ENCODE measurements around the gene ABHD12.

The ABHD12 gene

DNA sequence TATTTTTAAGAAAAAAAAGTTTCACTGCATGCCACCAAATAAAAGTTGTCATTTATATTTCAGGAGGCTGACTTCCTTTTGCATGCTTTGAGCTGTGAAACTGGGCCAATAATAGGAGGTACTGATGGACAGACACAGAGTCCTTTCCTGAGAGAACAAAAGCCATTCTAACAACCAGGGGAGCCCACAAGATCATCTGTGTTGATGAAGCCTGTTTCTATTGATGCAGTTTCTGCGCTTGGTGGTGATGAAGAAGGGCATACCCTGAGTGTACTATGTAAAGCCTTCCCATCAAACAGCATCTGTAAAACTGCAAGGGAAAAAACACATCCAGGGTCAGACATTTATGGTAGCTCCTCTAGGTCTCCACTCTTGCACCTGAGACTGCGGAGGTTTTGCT, 34.8 kb downstream of the ABHD12 start:
- no peak overlapping the region for H2BK15ac ChIP-seq (replicated peaks; ENCODE audit: low read depth)
- H3K79me2 ChIP-seq (ENCODE audit: control insufficient read depth, insufficient read depth, low read length), result peaks cover 15% of the 10 kb centered on the region
- H4K5ac ChIP-seq (ENCODE audit: low read length), result no peak overlapping the region
- no peak overlapping the region for H2BK120ac ChIP-seq (ENCODE audit: low read depth, low read length)
- no peaks in the 10 kb centered on the region for H3K36me3 ChIP-seq (ENCODE audit: control insufficient read depth, insufficient read depth, low read length)
- H3K27me3 ChIP-seq (ENCODE audit: insufficient read depth, low read length, poor library complexity), result no peaks in the 10 kb centered on the region
- no peak overlapping the region for H3K4ac ChIP-seq (ENCODE audit: low read depth, low read length)
- H4K8ac ChIP-seq (ENCODE audit: low read depth, low read length), result no peak overlapping the region
- no peak overlapping the region for H3K56ac ChIP-seq (ENCODE audit: low read length)
- H3K23ac ChIP-seq (ENCODE audit: low read length), result no peak overlapping the region
- no peak overlapping the region for H3K27ac ChIP-seq (ENCODE audit: low read depth, low read length)
- H3K18ac ChIP-seq (ENCODE audit: low read length), result no peak overlapping the region
- peaks cover 2% of the 10 kb centered on the region for H3K4me1 ChIP-seq (ENCODE audit: control insufficient read depth, low read depth, low read length)
- H2AK5ac ChIP-seq (ENCODE audit: low read length), result no peak overlapping the region
- H3K4me2 ChIP-seq (ENCODE audit: low read length), result no peak overlapping the region
- H3K4me3 ChIP-seq (ENCODE audit: low read length), result no peak overlapping the region
- no peak for DNase-seq
- H3K79me1 ChIP-seq (ENCODE audit: low read length), result peaks cover 19% of the 10 kb centered on the region
- WGBS (ENCODE audit: extremely low coverage, insufficient coverage, low lambda C conversion rate), result no CpG with 5 or more reads among the region's 2 CpGs
- H3K9ac ChIP-seq (ENCODE audit: low read length), result no peak overlapping the region
- no peak overlapping the region for H2BK5ac ChIP-seq (ENCODE audit: low read length)

DNA sequence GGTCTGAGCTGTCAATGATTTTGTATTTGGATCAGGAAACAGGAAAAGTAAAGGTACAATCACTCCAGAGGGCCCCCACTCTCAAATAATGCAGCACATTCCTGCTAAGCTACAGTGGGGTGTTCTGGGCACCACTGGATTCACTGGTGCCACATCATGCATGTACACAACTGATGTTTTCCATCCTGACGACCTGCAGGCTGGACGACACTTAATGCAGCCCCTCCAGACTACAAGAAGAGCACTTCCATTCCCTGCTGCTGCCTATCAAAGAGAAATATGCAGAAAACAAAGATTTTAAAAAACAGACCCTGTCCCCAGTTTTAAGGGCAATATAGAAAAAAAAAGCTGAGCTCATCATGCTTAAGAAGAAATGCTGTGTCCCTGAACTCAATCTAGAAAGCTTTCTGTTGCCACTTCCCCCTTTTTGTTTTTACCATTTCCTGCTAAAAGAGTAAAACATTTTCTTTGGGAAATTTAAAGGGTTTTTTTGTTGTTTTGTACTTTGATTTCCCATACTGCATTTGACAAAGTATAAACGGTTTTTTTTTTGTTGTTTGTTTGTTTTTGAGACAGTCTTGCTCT, 35.5 kb downstream of the ABHD12 start:
- no peak overlapping the region for H3K18ac ChIP-seq (ENCODE audit: low read length)
- no peak overlapping the region for H3K23ac ChIP-seq (ENCODE audit: low read length)
- H2AK5ac ChIP-seq (ENCODE audit: low read length), result no peak overlapping the region
- no peak overlapping the region for H4K5ac ChIP-seq (ENCODE audit: low read length)
- H2BK15ac ChIP-seq (replicated peaks; ENCODE audit: low read depth), result no peak overlapping the region
- no peak overlapping the region for H3K27ac ChIP-seq (ENCODE audit: low read depth, low read length)
- no peaks in the 10 kb centered on the region for H3K36me3 ChIP-seq (ENCODE audit: control insufficient read depth, insufficient read depth, low read length)
- no peak overlapping the region for H2BK120ac ChIP-seq (ENCODE audit: low read depth, low read length)
- peaks cover 2% of the 10 kb centered on the region for H3K4me1 ChIP-seq (ENCODE audit: control insufficient read depth, low read depth, low read length)
- H3K27me3 ChIP-seq (ENCODE audit: insufficient read depth, low read length, poor library complexity), result no peaks in the 10 kb centered on the region
- H3K4me3 ChIP-seq (ENCODE audit: low read length), result no peak overlapping the region
- no peak overlapping the region for H2BK5ac ChIP-seq (ENCODE audit: low read length)
- no peak overlapping the region for H4K8ac ChIP-seq (ENCODE audit: low read depth, low read length)
- no peak overlapping the region for H3K9ac ChIP-seq (ENCODE audit: low read length)
- no peak overlapping the region for H3K56ac ChIP-seq (ENCODE audit: low read length)
- no peak overlapping the region for H3K4ac ChIP-seq (ENCODE audit: low read depth, low read length)
- peaks cover 19% of the 10 kb centered on the region for H3K79me1 ChIP-seq (ENCODE audit: low read length)
- DNase-seq, result no peak
- no CpG with 5 or more reads among the region's 3 CpGs for WGBS (ENCODE audit: extremely low coverage, insufficient coverage, low lambda C conversion rate)
- peaks cover 15% of the 10 kb centered on the region for H3K79me2 ChIP-seq (ENCODE audit: control insufficient read depth, insufficient read depth, low read length)
- H3K4me2 ChIP-seq (ENCODE audit: low read length), result no peak overlapping the region

DNA sequence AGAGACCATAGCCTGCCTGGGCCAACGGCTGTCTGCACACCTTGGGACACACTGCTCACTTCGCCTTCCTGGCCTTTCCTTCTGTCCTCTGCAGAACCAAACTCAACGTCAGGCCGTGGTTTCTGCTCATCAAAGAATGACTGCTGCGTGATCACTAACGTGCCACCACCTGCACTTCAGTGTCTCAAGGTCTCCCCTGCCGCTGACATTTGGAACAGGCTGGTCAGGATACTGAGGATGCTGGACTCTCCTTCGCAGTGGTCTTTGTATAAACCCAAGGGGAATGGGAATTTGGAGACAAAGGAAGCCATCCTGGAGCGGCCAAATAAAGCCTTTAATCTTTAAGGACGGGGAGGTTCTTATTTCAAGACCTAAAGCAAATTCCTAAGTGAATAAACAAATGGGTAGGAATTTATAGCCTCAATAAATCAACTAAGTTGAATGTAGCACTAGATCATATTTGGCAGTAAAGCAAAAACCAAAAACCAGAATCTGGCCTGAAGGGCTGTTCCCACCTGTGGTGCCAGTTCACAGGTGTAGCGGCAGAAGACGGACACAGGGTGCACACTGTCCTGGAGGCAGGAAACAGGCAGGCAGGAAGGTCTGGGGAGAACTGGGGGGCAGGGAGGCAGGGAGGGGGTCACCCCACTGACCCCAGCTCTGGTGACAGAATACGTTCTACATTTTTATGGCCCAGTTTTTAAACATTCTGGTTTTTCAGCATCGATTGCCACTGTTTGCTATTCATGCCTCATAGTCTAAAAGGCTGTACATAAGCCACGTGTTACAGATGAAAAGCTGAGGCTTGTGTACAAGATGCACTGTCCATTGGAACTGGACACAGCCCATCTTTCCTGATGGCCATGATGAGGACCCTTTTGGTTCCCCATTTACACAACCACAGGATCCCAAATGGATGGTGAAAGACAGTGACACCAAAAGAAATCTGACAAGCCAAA, 36.6 kb downstream of the ABHD12 start:
- Histone ChIP-seq H3K4ac (ENCODE audit: low read depth, low read length) (no peak overlapping the region), H3K79me1 (ENCODE audit: low read length) (peaks cover 19% of the 10 kb centered on the region), H3K4me1 (ENCODE audit: control insufficient read depth, low read depth, low read length) (peaks cover 2% of the 10 kb centered on the region), H3K79me2 (ENCODE audit: control insufficient read depth, insufficient read depth, low read length) (peaks cover 15% of the 10 kb centered on the region), H3K23ac (ENCODE audit: low read length) (no peak overlapping the region), H4K8ac (ENCODE audit: low read depth, low read length) (no peak overlapping the region), H2BK120ac (ENCODE audit: low read depth, low read length) (no peak overlapping the region), H3K27ac (ENCODE audit: low read depth, low read length) (no peak overlapping the region), H3K56ac (ENCODE audit: low read length) (no peak overlapping the region), H3K4me3 (ENCODE audit: low read length) (no peak overlapping the region), H2AK5ac (ENCODE audit: low read length) (no peak overlapping the region), H3K9ac (ENCODE audit: low read length) (no peak overlapping the region), H3K27me3 (ENCODE audit: insufficient read depth, low read length, poor library complexity) (no peaks in the 10 kb centered on the region), H2BK15ac (replicated peaks; ENCODE audit: low read depth) (no peak overlapping the region), H4K5ac (ENCODE audit: low read length) (no peak overlapping the region), H3K4me2 (ENCODE audit: low read length) (no peak overlapping the region), H2BK5ac (ENCODE audit: low read length) (no peak overlapping the region), H3K36me3 (ENCODE audit: control insufficient read depth, insufficient read depth, low read length) (no peaks in the 10 kb centered on the region), H3K18ac (ENCODE audit: low read length) (no peak overlapping the region)
- no CpG with 5 or more reads among the region's 15 CpGs for WGBS (ENCODE audit: extremely low coverage, insufficient coverage, low lambda C conversion rate)
- no peak for DNase-seq

DNA sequence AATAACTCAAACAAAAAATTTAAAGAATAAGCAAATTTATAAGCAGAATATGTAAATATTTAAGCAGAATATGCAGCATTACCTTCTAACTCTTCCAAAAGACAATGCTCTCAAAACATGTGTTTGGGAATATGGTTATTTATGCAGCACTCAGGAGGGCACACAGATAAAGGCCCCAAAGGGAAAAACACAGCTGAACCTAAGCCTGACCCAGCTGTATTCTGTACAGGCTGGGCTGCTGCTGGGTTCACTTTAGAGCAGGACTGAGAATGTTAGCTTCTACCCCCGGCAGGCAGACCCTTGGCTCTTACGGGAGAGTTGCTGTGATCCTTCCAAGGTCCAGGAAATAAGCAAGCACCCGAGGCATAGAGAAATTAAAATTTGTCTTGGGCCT, 37.3 kb downstream of the ABHD12 start:
- Histone ChIP-seq H3K56ac (ENCODE audit: low read length) (no peak overlapping the region), H3K4me2 (ENCODE audit: low read length) (no peak overlapping the region), H2BK5ac (ENCODE audit: low read length) (no peak overlapping the region), H3K4me3 (ENCODE audit: low read length) (no peak overlapping the region), H3K36me3 (ENCODE audit: control insufficient read depth, insufficient read depth, low read length) (no peaks in the 10 kb centered on the region), H4K8ac (ENCODE audit: low read depth, low read length) (no peak overlapping the region), H3K79me2 (ENCODE audit: control insufficient read depth, insufficient read depth, low read length) (peaks cover 14% of the 10 kb centered on the region), H3K27me3 (ENCODE audit: insufficient read depth, low read length, poor library complexity) (no peaks in the 10 kb centered on the region), H3K4ac (ENCODE audit: low read depth, low read length) (no peak overlapping the region), H3K23ac (ENCODE audit: low read length) (no peak overlapping the region), H2BK120ac (ENCODE audit: low read depth, low read length) (no peak overlapping the region), H4K5ac (ENCODE audit: low read length) (no peak overlapping the region), H3K4me1 (ENCODE audit: control insufficient read depth, low read depth, low read length) (peaks cover 2% of the 10 kb centered on the region), H2BK15ac (replicated peaks; ENCODE audit: low read depth) (no peak overlapping the region), H2AK5ac (ENCODE audit: low read length) (no peak overlapping the region), H3K79me1 (ENCODE audit: low read length) (peaks cover 17% of the 10 kb centered on the region), H3K18ac (ENCODE audit: low read length) (no peak overlapping the region), H3K27ac (ENCODE audit: low read depth, low read length) (no peak overlapping the region), H3K9ac (ENCODE audit: low read length) (no peak overlapping the region)
- no CpG with 5 or more reads among the region's 3 CpGs for WGBS (ENCODE audit: extremely low coverage, insufficient coverage, low lambda C conversion rate)
- no peak for DNase-seq

DNA sequence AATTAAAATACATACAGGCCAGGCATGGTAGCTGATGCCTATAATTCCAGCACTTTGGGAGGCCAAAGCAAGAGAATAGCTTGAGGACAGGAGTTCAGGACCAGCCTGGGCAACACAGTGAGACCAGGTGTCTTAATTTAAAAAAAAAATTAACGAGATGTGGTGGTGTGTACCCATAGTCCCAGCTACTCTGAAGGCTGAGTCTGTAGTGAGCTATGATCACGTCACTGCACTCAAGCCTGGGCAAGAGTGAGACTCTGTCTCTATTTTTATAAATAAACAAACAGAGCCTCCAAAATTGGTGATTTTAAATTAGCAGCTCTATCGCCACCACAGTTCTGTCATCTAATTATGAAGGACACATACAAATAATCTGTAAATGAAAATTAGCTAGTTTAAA, 37.9 kb downstream of the ABHD12 start:
- Histone ChIP-seq H3K18ac (ENCODE audit: low read length) (no peak overlapping the region), H4K5ac (ENCODE audit: low read length) (no peak overlapping the region), H2BK15ac (replicated peaks; ENCODE audit: low read depth) (no peak overlapping the region), H3K4me1 (ENCODE audit: control insufficient read depth, low read depth, low read length) (peaks cover 2% of the 10 kb centered on the region), H3K23ac (ENCODE audit: low read length) (no peak overlapping the region), H3K79me2 (ENCODE audit: control insufficient read depth, insufficient read depth, low read length) (peaks cover 12% of the 10 kb centered on the region), H3K9ac (ENCODE audit: low read length) (no peak overlapping the region), H3K4ac (ENCODE audit: low read depth, low read length) (no peak overlapping the region), H4K8ac (ENCODE audit: low read depth, low read length) (no peak overlapping the region), H3K4me2 (ENCODE audit: low read length) (no peak overlapping the region), H2BK120ac (ENCODE audit: low read depth, low read length) (no peak overlapping the region), H2BK5ac (ENCODE audit: low read length) (no peak overlapping the region), H3K27ac (ENCODE audit: low read depth, low read length) (no peak overlapping the region), H3K27me3 (ENCODE audit: insufficient read depth, low read length, poor library complexity) (no peaks in the 10 kb centered on the region), H3K79me1 (ENCODE audit: low read length) (peaks cover 14% of the 10 kb centered on the region), H3K36me3 (ENCODE audit: control insufficient read depth, insufficient read depth, low read length) (no peaks in the 10 kb centered on the region), H3K56ac (ENCODE audit: low read length) (no peak overlapping the region), H3K4me3 (ENCODE audit: low read length) (no peak overlapping the region), H2AK5ac (ENCODE audit: low read length) (no peak overlapping the region)
- WGBS (ENCODE audit: extremely low coverage, insufficient coverage, low lambda C conversion rate), result no CpG with 5 or more reads among the region's 3 CpGs
- DNase-seq, result no peak
